NCI-H510A treated with DMSO at 0.1 percent for 48 hours (cell line): ENCODE data around the gene RGS1.

Source experiments
- DNase-seq: peaks from one replicate; lab custom pipeline; 2025; lab: John Stamatoyannopoulos, UW

RGS1 gene

GRCh38 chr1:192620071-192620635 is 44.6 kb downstream of the RGS1 start:
- DNase-seq, result no peak

GRCh38 chr1:192626366-192627179 is 51.0 kb downstream of the RGS1 start:
- DNase-seq, result no peak

GRCh38 chr1:192627901-192628300 is 52.3 kb downstream of the RGS1 start:
- no peak for DNase-seq

GRCh38 chr1:192628396-192629057 is 53.0 kb downstream of the RGS1 start:
- DNase-seq, result no peak

DNA sequence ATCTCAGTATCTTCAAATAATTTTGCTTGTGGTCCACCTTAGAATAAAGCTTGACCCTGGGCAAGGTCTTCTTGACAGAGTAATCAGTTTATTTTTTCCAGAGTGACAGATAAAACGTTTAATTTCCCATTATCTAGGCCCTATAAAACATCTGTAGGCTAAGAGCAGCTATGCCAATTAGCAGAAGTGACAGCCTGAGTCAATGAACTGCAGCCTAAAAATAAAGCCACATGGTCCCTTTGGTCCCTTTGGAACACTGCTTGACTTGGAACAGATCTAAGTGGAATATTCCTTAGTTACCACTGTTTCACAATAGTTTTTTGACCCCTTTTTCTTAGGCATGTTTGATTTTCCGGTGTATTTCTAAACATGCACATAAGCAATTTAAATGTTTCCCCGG is 54.0 kb downstream of the RGS1 start:
- DNase-seq, result no peak
